Thyroid gland (tissue), 4 donors: ENCODE results near the gene TTC6.

Source experiments
- CTCF ChIP-seq, 6 experiments: fragments of 200-600 bp in 3 of 6; fragments of 450-650 bp in 3 of 6; sonication (generic) in 3 of 6; IDR thresholded peaks; one replicate each; pipeline ENCODE4 v1.5.1; 2016 to 2019; ENCODE audit warnings: antibody characterized with exemption in 6 of 6, mild to moderate bottlenecking in 2 of 6, inconsistent platforms in 1 of 6, moderate library complexity in 1 of 6
- POLR2A ChIP-seq, 2 donors: fragments of 450-650 bp; IDR thresholded peaks; one replicate each; pipeline ENCODE4 v1.6.1; 2017; ENCODE audit warnings: antibody characterized with exemption in 2 of 2, mild to moderate bottlenecking in 2 of 2, moderate library complexity in 1 of 2

- no peak for TF ChIP-seq POLR2A (IDR thresholded peaks at IDR 0.05)
- no peak for TF ChIP-seq CTCF (IDR thresholded peaks at IDR 0.05)
These were observed 3.5 kb downstream of the TTC6 start for GRCh38 chr14:37598747-37599506.
